CD14-positive monocyte (primary cell): ENCODE results near the gene PABPN1L. TPM values are rescaled to one million over a fixed set of nuclear protein-coding genes. Genes with fewer than 3 reads are reported as not detected.

Source experiments
- DNase-seq, 3 donors: peaks; one replicate each; pipeline ENCODE4 v3.0.0-alpha.2; 2011 to 2022
- H2AFZ ChIP-seq: 2 replicates; pipeline ENCODE4 v1.6.0; 2012; ENCODE audit warnings: mild to moderate bottlenecking, low read depth, low read length, inconsistent platforms; ENCODE audit not compliant: insufficient read depth, poor library complexity, severe bottlenecking
- H3K27ac ChIP-seq, 2 donors: 1 replicate in 1 of 2; 2 replicates in 1 of 2; pipeline ENCODE4 v1.5.1; 2012 to 2013; ENCODE audit warnings: low read length in 2 of 2, control low read depth in 1 of 2, inconsistent platforms in 1 of 2, low read depth in 1 of 2, mild to moderate bottlenecking in 1 of 2
- H3K27me3 ChIP-seq, 2 donors: one replicate each; pipeline versions ENCODE4 v1.6.0 to v1.6.1; 2011 to 2013; ENCODE audit warnings: low read length in 2 of 2; ENCODE audit not compliant: control insufficient read depth in 2 of 2, insufficient read depth in 2 of 2
- H3K36me3 ChIP-seq, 2 donors: replicated peaks in 1 of 2; 1 replicate in 1 of 2; 2 replicates in 1 of 2; pipeline versions ENCODE4 v1.5.1 to v1.6.1; 2012 to 2013; ENCODE audit warnings: low read length in 2 of 2, control low read depth in 1 of 2, inconsistent platforms in 1 of 2, mild to moderate bottlenecking in 1 of 2; ENCODE audit not compliant: insufficient read depth in 2 of 2, control insufficient read depth in 1 of 2
- H3K4me1 ChIP-seq, 2 donors: 1 replicate in 1 of 2; 2 replicates in 1 of 2; pipeline versions ENCODE4 v1.5.1 to v1.6.1; 2012 to 2013; ENCODE audit warnings: low read length in 2 of 2, control low read depth in 1 of 2, inconsistent platforms in 1 of 2, mild to moderate bottlenecking in 1 of 2, moderate library complexity in 1 of 2; ENCODE audit not compliant: insufficient read depth in 2 of 2, control insufficient read depth in 1 of 2
- H3K4me2 ChIP-seq: replicated peaks from 2 replicates; pipeline ENCODE3; 2012; ENCODE audit warnings: low read length, moderate library complexity, mild to moderate bottlenecking; ENCODE audit not compliant: poor library complexity, severe bottlenecking; ENCODE audit errors: extremely low read depth
- H3K4me3 ChIP-seq, 3 experiments: fragments of 200-600 bp in 1 of 3; sonication (generic) in 1 of 3; replicated peaks in 1 of 3; 1 replicate in 2 of 3; 2 replicates in 1 of 3; pipeline ENCODE4 v1.5.1; 2011 to 2013; ENCODE audit warnings: low read length in 3 of 3, mild to moderate bottlenecking in 3 of 3, control low read depth in 2 of 3, low read depth in 2 of 3, inconsistent platforms in 1 of 3, moderate library complexity in 1 of 3
- H3K79me2 ChIP-seq: 2 replicates; pipeline ENCODE4 v1.6.0; 2012; ENCODE audit warnings: mild to moderate bottlenecking, control low read depth, inconsistent platforms, low read length, moderate library complexity; ENCODE audit not compliant: insufficient read depth
- H3K9ac ChIP-seq: 2 replicates; pipeline ENCODE4 v1.6.0; 2017; ENCODE audit warnings: low read length, mild to moderate bottlenecking; ENCODE audit not compliant: insufficient read depth, poor library complexity, severe bottlenecking
- H3K9me3 ChIP-seq, 2 donors: replicated peaks in 1 of 2; 1 replicate in 1 of 2; 2 replicates in 1 of 2; pipeline versions ENCODE4 v1.5.1 to v1.6.1; 2012 to 2013; ENCODE audit warnings: low read length in 2 of 2, control low read depth in 1 of 2; ENCODE audit not compliant: control insufficient read depth in 1 of 2, insufficient read depth in 1 of 2
- H4K20me1 ChIP-seq: 2 replicates; pipeline ENCODE4 v1.6.0; 2012; ENCODE audit warnings: mild to moderate bottlenecking, low read length, control low read depth, moderate library complexity; ENCODE audit not compliant: insufficient read depth
- H3K27ac Mint-ChIP-seq, 7 donors: one replicate each; pipeline ENCODE4 v1.8.0; 2020; ENCODE audit warnings: mild to moderate bottlenecking in 7 of 7, mixed read lengths in 7 of 7, moderate library complexity in 6 of 7, inconsistent platforms in 2 of 7
- H3K27me3 Mint-ChIP-seq, 3 donors: one replicate each; pipeline ENCODE4 v1.8.0; 2021 to 2022; ENCODE audit warnings: low read depth in 3 of 3, mild to moderate bottlenecking in 3 of 3, mixed read lengths in 3 of 3, moderate library complexity in 3 of 3, inconsistent platforms in 1 of 3
- H3K36me3 Mint-ChIP-seq, 2 donors: one replicate each; pipeline ENCODE4 v1.8.0; 2020; ENCODE audit warnings: mixed read lengths in 2 of 2, inconsistent platforms in 1 of 2, mild to moderate bottlenecking in 1 of 2
- H3K4me1 Mint-ChIP-seq: one replicate; pipeline ENCODE4 v1.8.0; 2020; ENCODE audit warnings: mild to moderate bottlenecking, mixed read lengths
- H3K4me3 Mint-ChIP-seq, 2 donors: one replicate each; pipeline ENCODE4 v1.8.0; 2020; ENCODE audit warnings: mild to moderate bottlenecking in 2 of 2, mixed read lengths in 2 of 2, moderate library complexity in 1 of 2
- H3K9me3 Mint-ChIP-seq, 7 donors: one replicate each; pipeline ENCODE4 v1.8.0; 2020 to 2022; ENCODE audit warnings: mixed read lengths in 7 of 7, mild to moderate bottlenecking in 6 of 7, moderate library complexity in 6 of 7, inconsistent platforms in 2 of 7
- whole genome bisulfite sequencing: methylation state at CpG from one replicate; pipeline ENCODE4 v1.1.5; 2013; ENCODE audit warnings: missing lambda C conversion rate; ENCODE audit not compliant: insufficient coverage; 5-methylcytosine and 5-hydroxymethylcytosine counted together
- intact Hi-C, 2 donors: fragments of 100-400 bp; cut with micrococcal nuclease; formaldehyde crosslinking; loops; one replicate each; pipeline versions ENCODE4 v1.15.0 to v1.15.1; 2023
- polyA plus RNA-seq, 3 donors: library from polyadenylated mRNA; depleted of rRNA in 1 of 3; unstranded in 2 of 3; stranded (reverse) in 1 of 3; fragments of 300-500 nt in 2 of 3; fragments of >200 nt in 1 of 3; fragmentation: Illumina TruSeq in 2 of 3; gene quantifications; 1 replicate in 2 of 3; 2 replicates in 1 of 3; pipeline ENCODE4 v1.2.3, GENCODE V29; 2012 to 2021
- TF ChIP-seq, protein P1 (sequence below): fragments of 200-600 bp; IDR thresholded peaks from one replicate; pipeline ENCODE4 v1.8.0; 2022; ENCODE audit warnings: antibody characterized with exemption, mild to moderate bottlenecking

Gene PABPN1L
- polyA plus RNA-seq, 3 donors: 0.39 TPM; not detected in 2

DNA sequence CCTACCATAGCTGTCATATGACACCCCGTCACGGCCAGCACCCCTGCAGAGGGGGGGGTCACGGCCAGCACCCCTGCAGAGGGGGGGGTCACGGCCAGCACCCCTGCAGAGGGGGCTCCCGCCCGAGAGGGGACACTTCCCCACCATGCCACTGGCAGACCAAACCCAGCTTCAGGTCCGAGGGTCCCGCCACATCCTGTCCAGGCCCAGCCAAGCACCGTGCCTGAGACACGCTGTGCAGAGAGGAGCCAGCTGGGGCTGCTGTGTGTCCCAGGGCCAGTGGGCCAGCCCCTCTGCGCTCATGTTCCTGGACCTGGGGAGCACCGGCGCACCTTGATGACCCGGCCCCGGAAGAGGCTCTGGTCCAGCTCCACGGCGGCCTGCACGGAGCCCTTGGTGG, 1.9 kb downstream of the PABPN1L start:
- Histone ChIP-seq H3K4me3 (no peak overlapping the region), H3K27ac (no peak overlapping the region), H3K4me1 (no peaks in the 10 kb centered on the region), H3K36me3 (peaks cover 31 to 33% of the 10 kb centered on the region in 2 donors), H4K20me1 (peaks cover under 1% of the 10 kb centered on the region), H3K27me3 (peaks cover 0 to 2% of the 10 kb centered on the region in 2 donors), H3K4me2 (no peak overlapping the region), H2AFZ (no peak overlapping the region), H3K9ac (no peak overlapping the region), H3K9me3 (no peaks in the 10 kb centered on the region), H3K79me2 (no peaks in the 10 kb centered on the region)
- intact Hi-C loops: loop anchor here in 1 of 2 donors (5.0 kb wide), 1 partner anchor 127 kb away; no protein-coding TSS in a partner anchor
- Mint-ChIP-seq H3K9me3 (peaks cover 0 to 2% (median 0%) of the 10 kb centered on the region in 7 donors), H3K27ac (no peak overlapping the region), H3K36me3 (peaks cover 34 to 37% of the 10 kb centered on the region in 2 donors), H3K4me1 (peaks cover under 1% of the 10 kb centered on the region), H3K4me3 (no peak overlapping the region), H3K27me3 (peaks cover 2 to 10% (median 8%) of the 10 kb centered on the region in 3 donors)
- DNase-seq: no peak
- 88% methylated on average over 14 of the region's 18 CpGs for WGBS
- TF ChIP-seq, protein P1, sequence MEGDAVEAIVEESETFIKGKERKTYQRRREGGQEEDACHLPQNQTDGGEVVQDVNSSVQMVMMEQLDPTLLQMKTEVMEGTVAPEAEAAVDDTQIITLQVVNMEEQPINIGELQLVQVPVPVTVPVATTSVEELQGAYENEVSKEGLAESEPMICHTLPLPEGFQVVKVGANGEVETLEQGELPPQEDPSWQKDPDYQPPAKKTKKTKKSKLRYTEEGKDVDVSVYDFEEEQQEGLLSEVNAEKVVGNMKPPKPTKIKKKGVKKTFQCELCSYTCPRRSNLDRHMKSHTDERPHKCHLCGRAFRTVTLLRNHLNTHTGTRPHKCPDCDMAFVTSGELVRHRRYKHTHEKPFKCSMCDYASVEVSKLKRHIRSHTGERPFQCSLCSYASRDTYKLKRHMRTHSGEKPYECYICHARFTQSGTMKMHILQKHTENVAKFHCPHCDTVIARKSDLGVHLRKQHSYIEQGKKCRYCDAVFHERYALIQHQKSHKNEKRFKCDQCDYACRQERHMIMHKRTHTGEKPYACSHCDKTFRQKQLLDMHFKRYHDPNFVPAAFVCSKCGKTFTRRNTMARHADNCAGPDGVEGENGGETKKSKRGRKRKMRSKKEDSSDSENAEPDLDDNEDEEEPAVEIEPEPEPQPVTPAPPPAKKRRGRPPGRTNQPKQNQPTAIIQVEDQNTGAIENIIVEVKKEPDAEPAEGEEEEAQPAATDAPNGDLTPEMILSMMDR: no peak

DNA sequence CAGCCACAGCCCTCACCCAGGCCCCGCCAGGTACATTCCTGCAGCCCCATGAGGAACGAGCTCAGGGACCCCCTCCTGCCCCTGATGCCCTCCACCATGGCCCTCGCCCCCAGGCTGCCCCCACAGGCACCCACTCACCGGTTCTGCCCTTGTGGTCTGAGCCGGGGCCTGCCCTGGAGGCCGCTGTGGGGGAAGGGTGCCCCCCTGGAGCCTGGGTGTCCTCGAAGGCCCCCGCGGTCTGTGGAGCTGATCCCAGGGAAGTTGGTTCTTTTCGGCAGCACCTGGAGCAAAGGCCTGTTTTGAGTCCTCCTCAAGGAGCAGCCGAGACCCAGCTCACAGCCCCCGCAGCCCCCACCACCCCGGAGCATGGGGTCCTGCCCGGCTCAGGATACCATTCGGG, 2.4 kb downstream of the PABPN1L start:
- Mint-ChIP-seq H3K9me3 (peaks cover 0 to 2% (median 0%) of the 10 kb centered on the region in 7 donors), H3K36me3 (peaks cover 38 to 41% of the 10 kb centered on the region in 2 donors), H3K27ac (no peak overlapping the region), H3K4me1 (peaks cover 4% of the 10 kb centered on the region), H3K4me3 (no peak overlapping the region), H3K27me3 (peaks cover 0 to 6% (median 4%) of the 10 kb centered on the region in 3 donors)
- TF ChIP-seq, protein P1: no peak
- H3K4me1 ChIP-seq: no peaks in the 10 kb centered on the region
- no peaks in the 10 kb centered on the region for H3K79me2 ChIP-seq
- WGBS: 90% methylated on average over 14 of the region's 15 CpGs
- H3K27ac ChIP-seq: no peak overlapping the region
- peaks cover 4% of the 10 kb centered on the region for H4K20me1 ChIP-seq
- H2AFZ ChIP-seq: no peak overlapping the region
- H3K4me2 ChIP-seq: no peak overlapping the region
- H3K27me3 ChIP-seq: no peaks in the 10 kb centered on the region
- intact Hi-C loops: loop anchor here in 1 of 2 donors (5.0 kb wide), 1 partner anchor 127 kb away; no protein-coding TSS in a partner anchor
- H3K9me3 ChIP-seq: no peaks in the 10 kb centered on the region
- H3K9ac ChIP-seq: no peak overlapping the region
- no peak overlapping the region for H3K4me3 ChIP-seq
- peaks cover 35 to 38% of the 10 kb centered on the region in 2 donors for H3K36me3 ChIP-seq
- no peak for DNase-seq
